IMR-90 (cell line): Measurements from ENCODE around the gene TEAD1. TPM values are rescaled to one million over a fixed set of nuclear protein-coding genes. Genes with fewer than 3 reads are reported as not detected.

ENCODE experiments used
- ATAC-seq: fragments of 200-7000 bp; cut with Tn5 transposase; 2 replicates; pipeline ENCODE4 v1.9.1; 2020; ENCODE audit warnings: low read depth, mild to moderate bottlenecking, moderate library complexity
- BruUV-seq: library from RNA; stranded (reverse); fragments of 400-500 nt; replicated peaks from 2 replicates; lab custom pipeline; 2021; lab: Mats Ljungman, UMichigan
- CTCF ChIA-PET: fragments of 300-600 bp; formaldehyde crosslinking; extraction: SDS; loops from one replicate; lab custom pipeline; 2021; ENCODE audit warnings: antibody characterized with exemption; lab: Yijun Ruan, JAX
- POLR2A ChIA-PET: fragments of 300-600 bp; sonication (Branson Sonifier 250); formaldehyde crosslinking; loops from one replicate; lab custom pipeline; 2022; ENCODE audit warnings: antibody characterized with exemption; ENCODE audit not compliant: unreplicated experiment; lab: Charles Lee
- DNase-seq: peaks from one replicate; pipeline ENCODE4 v3.0.0; 2013
- H2AFZ ChIP-seq: replicated peaks from 2 replicates; pipeline ENCODE3; 2013; ENCODE audit warnings: low read length, mild to moderate bottlenecking; ENCODE audit not compliant: poor library complexity
- H2AK5ac ChIP-seq: 2 replicates; pipeline ENCODE4 v1.6.1; 2013; ENCODE audit warnings: low read depth, low read length, inconsistent platforms
- H2AK9ac ChIP-seq: replicated peaks from 2 replicates; pipeline ENCODE3; 2013; ENCODE audit warnings: mild to moderate bottlenecking, low read depth, low read length, moderate library complexity; ENCODE audit not compliant: poor library complexity
- H2BK120ac ChIP-seq: 2 replicates; pipeline ENCODE4 v1.6.1; 2013; ENCODE audit warnings: low read depth, low read length, inconsistent platforms
- H2BK15ac ChIP-seq: 3 replicates; pipeline ENCODE4 v1.6.1; 2013; ENCODE audit warnings: low read depth, low read length, inconsistent platforms
- H2BK20ac ChIP-seq: 2 replicates; pipeline ENCODE4 v1.6.1; 2013; ENCODE audit warnings: low read depth, mild to moderate bottlenecking, inconsistent platforms, low read length, moderate library complexity
- H2BK5ac ChIP-seq: 2 replicates; pipeline ENCODE4 v1.6.1; 2013; ENCODE audit warnings: mild to moderate bottlenecking, low read depth, low read length, inconsistent platforms; ENCODE audit not compliant: poor library complexity, severe bottlenecking
- H3K14ac ChIP-seq: replicated peaks from 2 replicates; pipeline ENCODE4 v1.6.1; 2013; ENCODE audit warnings: low read depth, low read length, inconsistent platforms
- H3K18ac ChIP-seq: 2 replicates; pipeline ENCODE4 v1.6.1; 2013; ENCODE audit warnings: low read depth, low read length, control low read depth
- H3K23ac ChIP-seq: 2 replicates; pipeline ENCODE4 v1.6.1; 2013; ENCODE audit warnings: low read depth, low read length, inconsistent platforms
- H3K27ac ChIP-seq: 2 replicates; pipeline ENCODE4 v1.5.1; 2013; ENCODE audit warnings: mild to moderate bottlenecking, control low read depth, low read length; ENCODE audit not compliant: insufficient read depth
- H3K27me3 ChIP-seq: 2 replicates; pipeline ENCODE4 v1.6.1; 2013; ENCODE audit warnings: low read length; ENCODE audit not compliant: control insufficient read depth, insufficient read depth
- H3K36me3 ChIP-seq: 2 replicates; pipeline ENCODE4 v1.6.1; 2013; ENCODE audit warnings: low read length, mixed read lengths; ENCODE audit not compliant: control insufficient read depth, insufficient read depth
- H3K4ac ChIP-seq: 2 replicates; pipeline ENCODE4 v1.6.1; 2013; ENCODE audit warnings: low read depth, low read length, inconsistent platforms
- H3K4me1 ChIP-seq: 2 replicates; pipeline ENCODE4 v1.6.1; 2013; ENCODE audit warnings: low read length, mixed read lengths; ENCODE audit not compliant: control insufficient read depth, insufficient read depth
- H3K4me2 ChIP-seq: 2 replicates; pipeline ENCODE4 v1.6.1; 2013; ENCODE audit warnings: low read depth, mild to moderate bottlenecking, control low read depth, low read length, moderate library complexity
- H3K4me3 ChIP-seq: 2 replicates; pipeline ENCODE4 v1.5.1; 2013; ENCODE audit warnings: low read depth, mild to moderate bottlenecking, control low read depth, low read length, moderate library complexity; ENCODE audit not compliant: insufficient read depth
- H3K56ac ChIP-seq: 2 replicates; pipeline ENCODE4 v1.6.1; 2013; ENCODE audit warnings: low read length, inconsistent platforms; ENCODE audit not compliant: insufficient read depth; ENCODE audit errors: extremely low read depth
- H3K79me1 ChIP-seq, 2 experiments: 2 replicates each; pipeline ENCODE4 v1.6.1; 2013; ENCODE audit warnings: low read length in 2 of 2, inconsistent platforms in 1 of 2, low read depth in 1 of 2
- H3K9ac ChIP-seq: 2 replicates; pipeline ENCODE4 v1.6.1; 2013; ENCODE audit warnings: low read depth, low read length, control low read depth
- H3K9me1 ChIP-seq: 2 replicates; pipeline ENCODE4 v1.6.1; 2013; ENCODE audit warnings: low read length, inconsistent platforms; ENCODE audit not compliant: insufficient read depth
- H3K9me3 ChIP-seq: 2 replicates; pipeline ENCODE4 v1.6.1; 2013; ENCODE audit warnings: low read length; ENCODE audit not compliant: control insufficient read depth, insufficient read depth
- H4K20me1 ChIP-seq: 2 replicates; pipeline ENCODE4 v1.6.1; 2013; ENCODE audit warnings: low read length, inconsistent platforms; ENCODE audit not compliant: insufficient read depth
- H4K5ac ChIP-seq: 2 replicates; pipeline ENCODE4 v1.6.1; 2013; ENCODE audit warnings: mild to moderate bottlenecking, low read depth, low read length, control low read depth
- H4K8ac ChIP-seq, 2 experiments: 2 replicates each; pipeline ENCODE4 v1.6.1; 2013; ENCODE audit warnings: low read depth in 2 of 2, low read length in 2 of 2, control low read depth in 1 of 2, inconsistent platforms in 1 of 2
- H4K91ac ChIP-seq: 2 replicates; pipeline ENCODE4 v1.6.1; 2013; ENCODE audit warnings: low read depth, low read length, inconsistent platforms; ENCODE audit not compliant: insufficient read depth
- CEBPB ChIP-seq: IDR thresholded peaks from 2 replicates; pipeline ENCODE4 v1.6.1; 2012; ENCODE audit warnings: low read depth, low read length, improper control_type of control experiment
- FOS ChIP-seq: fragments of 150-350 bp; IDR thresholded peaks from 2 replicates; pipeline ENCODE4 v1.6.1; 2016; ENCODE audit warnings: low read depth, low read length
- RCOR1 ChIP-seq: IDR thresholded peaks from 2 replicates; pipeline ENCODE4 v1.6.1; 2012; ENCODE audit warnings: mild to moderate bottlenecking, low read length, improper control_type of control experiment; ENCODE audit not compliant: insufficient replicate concordance
- WGBS, 2 experiments: methylation state at CpG; one replicate each; pipeline versions ENCODE4 v1.1.5 to v1.1.7; 2013; ENCODE audit warnings: missing lambda C conversion rate in 2 of 2; ENCODE audit not compliant: insufficient read length in 1 of 2; ENCODE audit errors: extremely low coverage in 2 of 2; 5-methylcytosine and 5-hydroxymethylcytosine counted together
- dilution Hi-C: fragments of 300-500 bp; cut with HindIII; formaldehyde crosslinking; loops from one replicate; pipeline ENCODE4 v1.14.3; 2018; ENCODE audit warnings: low sequenced_read_pairs; ENCODE audit not compliant: unreplicated experiment
- in situ Hi-C: fragments of 300-500 bp; cut with MboI; formaldehyde crosslinking; loops from 3 replicates; pipeline ENCODE4 v1.14.3; 2019; ENCODE audit warnings: low sequenced_read_pairs, inconsistent platforms, mixed read lengths
- intact Hi-C: fragments of 100-400 bp; cut with micrococcal nuclease; formaldehyde crosslinking; loops from 2 replicates; pipeline ENCODE4 v1.10.0; 2022
- polyA plus RNA-seq, 3 experiments: library from polyadenylated mRNA; depleted of rRNA; stranded (reverse); fragments of >200 nt; gene quantifications; 2 replicates each; pipeline ENCODE4 v1.2.3, GENCODE V29; 2012; ENCODE audit warnings: low replicate concordance in 1 of 3
- total RNA-seq: library from RNA; depleted of rRNA; stranded (reverse); fragments of >200 nt; gene quantifications from 2 replicates; pipeline ENCODE4 v1.2.3, GENCODE V29; 2012
- TF ChIP-seq, protein P1 (sequence below): fragments of 150-350 bp; IDR thresholded peaks from 2 replicates; pipeline ENCODE4 v1.6.1; 2017; ENCODE audit warnings: mild to moderate bottlenecking, antibody characterized with exemption, low read length, low read depth

TEAD1 gene
- total and polyA plus RNA-seq, 2 of the 4 experiments (the other 2 are of a cell fraction): 51.8 to 69.2 TPM

DNA sequence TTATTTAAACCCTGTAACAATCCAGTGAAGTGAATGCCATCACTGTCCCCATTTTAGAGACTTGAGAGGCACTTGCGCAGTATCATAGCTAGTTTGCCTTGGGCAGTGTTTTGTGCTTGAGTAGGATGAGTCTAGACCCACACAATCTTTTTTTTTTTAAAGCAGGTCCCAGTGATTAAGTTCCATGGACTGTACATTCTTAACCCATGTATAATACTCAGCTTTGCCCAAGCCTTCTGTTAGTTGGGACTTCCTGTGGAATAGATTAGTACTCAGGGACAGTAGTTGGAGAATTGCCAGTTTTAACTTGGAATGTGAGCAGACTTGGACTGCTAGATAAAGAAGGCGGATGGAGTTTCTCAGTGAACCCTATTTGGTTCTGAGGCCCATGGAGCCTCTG lies 226.3 kb downstream of the TEAD1 start:
- peak; percentile 84 for ATAC-seq
- POLR2A ChIA-PET: interaction anchor here (0.6 kb wide), 1 partner anchor 579 kb away, joined by 3 read pairs; no protein-coding TSS in a partner anchor

More for the DNA sequence above, 226.3 kb downstream of the TEAD1 start:
- Histone ChIP-seq H3K23ac (no peak overlapping the region), H4K91ac (peak overlapping the region; percentile 69; the same call in 1 of the 2 replicates), H3K18ac (peak overlapping the region; percentile 31; the same call in 1 of the 2 replicates), H3K9ac (no peak overlapping the region), H3K4me2 (peak overlapping the region; percentile 34; the same call in 1 of the 2 replicates), H3K56ac (no peak overlapping the region), H3K4me3 (no peak overlapping the region), H2BK15ac (0 out of 3 replicates have a peak overlapping the region, but pooled peaks have one; percentile 11), H4K5ac (no peak overlapping the region), H2BK20ac (peak overlapping the region; percentile 27; the same call in 1 of the 2 replicates), H3K27ac (no peak overlapping the region), H3K14ac (peak overlapping the region; percentile 76; the same call in 1 of the 2 replicates), H3K79me1 (peaks cover 31 to 84% of the 10 kb centered on the region in 2 experiments), H2AK9ac (no peak overlapping the region), H4K20me1 (peaks cover 17% of the 10 kb centered on the region; the same call in 1 of the 2 replicates), H2AFZ (no peak overlapping the region), H3K9me1 (peaks cover 40% of the 10 kb centered on the region), H4K8ac (peak overlapping the region in 1 of 2 experiments; percentile 65; a peak in 2 of 4 replicates), H2BK120ac (peak overlapping the region; percentile 61), H2AK5ac (no peak overlapping the region; the same call in 1 of the 2 replicates), H3K36me3 (peaks cover 33% of the 10 kb centered on the region), H2BK5ac (peak overlapping the region; percentile 81), H3K27me3 (no peaks in the 10 kb centered on the region), H3K9me3 (no peaks in the 10 kb centered on the region), H3K4ac (peak overlapping the region; percentile 87), H3K4me1 (peaks cover 22% of the 10 kb centered on the region)
- peak; percentile 94 for DNase-seq
- WGBS, 2 experiments: 20% methylated on average over 1 of the region's 2 CpGs; no CpG with 5 or more reads in 1 of the 2 experiments
- in situ Hi-C loops (loop anchor here (10.0 kb wide), 2 partner anchors 366 to 486 kb away; no protein-coding TSS in a partner anchor), intact Hi-C loops (no loop called here), dilution Hi-C loops (no loop called here)
- TF ChIP-seq RCOR1: peak; percentile 45
- no peak for TF ChIP-seq FOS
- TF ChIP-seq CEBPB: peak; percentile 42; the same call in 1 of the 2 replicates
- TF ChIP-seq, protein P1, sequence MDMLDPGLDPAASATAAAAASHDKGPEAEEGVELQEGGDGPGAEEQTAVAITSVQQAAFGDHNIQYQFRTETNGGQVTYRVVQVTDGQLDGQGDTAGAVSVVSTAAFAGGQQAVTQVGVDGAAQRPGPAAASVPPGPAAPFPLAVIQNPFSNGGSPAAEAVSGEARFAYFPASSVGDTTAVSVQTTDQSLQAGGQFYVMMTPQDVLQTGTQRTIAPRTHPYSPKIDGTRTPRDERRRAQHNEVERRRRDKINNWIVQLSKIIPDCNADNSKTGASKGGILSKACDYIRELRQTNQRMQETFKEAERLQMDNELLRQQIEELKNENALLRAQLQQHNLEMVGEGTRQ: no peak
- BruUV-seq: no TSS peak
- CTCF ChIA-PET: interaction anchor here (1.0 to 1.6 kb wide), 2 partner anchors 570 to 612 kb away, joined by 3 to 6 read pairs; no protein-coding TSS in a partner anchor
